ENCODE measurements around the gene BTBD9.

Gene BTBD9

GRCh38 chr6:38198219-38198618 is 441.5 kb downstream of the BTBD9 start:
- DNase-seq (ENCODE audit: low read depth in 2 of 2), result no peak

- DNase-seq (ENCODE audit: low read depth in 2 of 2), result no peak
Measured at GRCh38 chr6:38195113-38195635, 444.6 kb downstream of the BTBD9 start.

GRCh38 chr6:38194589-38194988 is 445.1 kb downstream of the BTBD9 start:
- no peak for DNase-seq (ENCODE audit: low read depth in 2 of 2)

- DNase-seq (ENCODE audit: low read depth in 2 of 2), result no peak
Measured at GRCh38 chr6:38194282-38194572, 445.5 kb downstream of the BTBD9 start.

GRCh38 chr6:38193481-38194281 is 446.0 kb downstream of the BTBD9 start:
- no peak for DNase-seq (ENCODE audit: low read depth in 2 of 2)

- DNase-seq (ENCODE audit: low read depth in 2 of 2), result no peak
Measured at GRCh38 chr6:38193051-38193450, 446.7 kb downstream of the BTBD9 start.

- no peak for DNase-seq (ENCODE audit: low read depth in 2 of 2)
Measured at GRCh38 chr6:38192487-38192886, 447.2 kb downstream of the BTBD9 start.

GRCh38 chr6:38192011-38192410 is 447.7 kb downstream of the BTBD9 start:
- no peak for DNase-seq (ENCODE audit: low read depth in 2 of 2)

GRCh38 chr6:38191418-38191817 is 448.3 kb downstream of the BTBD9 start:
- no peak for DNase-seq (ENCODE audit: low read depth in 2 of 2)

GRCh38 chr6:38188677-38189335 is 450.9 kb downstream of the BTBD9 start:
- no peak for DNase-seq (ENCODE audit: low read depth in 2 of 2)

GRCh38 chr6:38187811-38188590 is 451.7 kb downstream of the BTBD9 start:
- DNase-seq (ENCODE audit: low read depth in 2 of 2), result no peak

GRCh38 chr6:38187325-38187724 is 452.4 kb downstream of the BTBD9 start:
- no peak for DNase-seq (ENCODE audit: low read depth in 2 of 2)

- DNase-seq (ENCODE audit: low read depth in 2 of 2), result no peak
Measured at GRCh38 chr6:38185752-38186151, 454.0 kb downstream of the BTBD9 start.

- no peak for DNase-seq (ENCODE audit: low read depth in 2 of 2)
Measured at GRCh38 chr6:38185244-38185643, 454.5 kb downstream of the BTBD9 start.

- no peak for DNase-seq (ENCODE audit: low read depth in 2 of 2)
Measured at GRCh38 chr6:38184585-38185080, 455.1 kb downstream of the BTBD9 start.

- no peak for DNase-seq (ENCODE audit: low read depth in 2 of 2)
Measured at GRCh38 chr6:38183856-38184584, 455.7 kb downstream of the BTBD9 start.

GRCh38 chr6:38182426-38182825 is 457.3 kb downstream of the BTBD9 start:
- DNase-seq (ENCODE audit: low read depth in 2 of 2), result no peak

GRCh38 chr6:38180586-38180985 is 459.1 kb downstream of the BTBD9 start:
- DNase-seq (ENCODE audit: low read depth in 2 of 2), result no peak

- no peak for DNase-seq (ENCODE audit: low read depth in 2 of 2)
Measured at GRCh38 chr6:38179794-38180430, 459.8 kb downstream of the BTBD9 start.

GRCh38 chr6:38179300-38179699 is 460.4 kb downstream of the BTBD9 start:
- no peak for DNase-seq (ENCODE audit: low read depth in 2 of 2)

GRCh38 chr6:38178584-38178886 is 461.2 kb downstream of the BTBD9 start:
- no peak for DNase-seq (ENCODE audit: low read depth in 2 of 2)

Measured in stimulated activated CD8-positive, alpha-beta memory T cell treated with anti-CD3 and anti-CD28 coated beads, Interleukin-15, amount 100 ng/mL, for 4 hours (primary cell).